Breast epithelium (tissue), 4 donors: ENCODE measurements around the gene GRIK3. TPM values are rescaled to one million over a fixed set of nuclear protein-coding genes. Genes with fewer than 3 reads are reported as not detected.

Experiments used
- DNase-seq, 2 donors: peaks; one replicate each; pipeline ENCODE4 v3.0.0-alpha.2; 2019; ENCODE audit warnings: low spot score in 2 of 2
- H3K27ac ChIP-seq, 2 donors: fragments of 200-600 bp; sonication (generic) in 1 of 2; one replicate each; pipeline ENCODE4 v1.5.1; 2016 to 2019; ENCODE audit warnings: mild to moderate bottlenecking in 1 of 2
- H3K27me3 ChIP-seq, 2 donors: fragments of 200-600 bp; sonication (generic) in 1 of 2; one replicate each; pipeline versions ENCODE4 v1.5.1 to v1.6.0; 2017 to 2019; ENCODE audit warnings: control low read depth in 1 of 2, mild to moderate bottlenecking in 1 of 2
- H3K36me3 ChIP-seq: fragments of 200-600 bp; one replicate; pipeline ENCODE4 v1.5.1; 2019
- H3K4me1 ChIP-seq, 2 donors: fragments of 200-600 bp; sonication (generic); one replicate each; pipeline ENCODE4 v1.5.1; 2016 to 2019; ENCODE audit warnings: control low read depth in 1 of 2
- H3K4me3 ChIP-seq, 3 donors: fragments of 200-600 bp; sonication (generic); 1 replicate in 2 of 3; 2 replicates in 1 of 3; pipeline ENCODE4 v1.5.1; 2016 to 2019; ENCODE audit warnings: mild to moderate bottlenecking in 3 of 3, moderate library complexity in 2 of 3
- H3K9me3 ChIP-seq, 2 donors: fragments of 200-600 bp; sonication (generic) in 1 of 2; one replicate each; pipeline ENCODE4 v1.5.1; 2016 to 2019; ENCODE audit warnings: control low read depth in 1 of 2
- CTCF ChIP-seq, 3 donors: fragments of 450-650 bp; IDR thresholded peaks; one replicate each; pipeline ENCODE4 v1.5.1; 2016 to 2017; ENCODE audit warnings: antibody characterized with exemption in 3 of 3, mild to moderate bottlenecking in 3 of 3, moderate library complexity in 3 of 3
- POLR2A ChIP-seq: fragments of 450-650 bp; IDR thresholded peaks from one replicate; pipeline ENCODE4 v1.6.1; 2016; ENCODE audit warnings: antibody characterized with exemption, mild to moderate bottlenecking, moderate library complexity
- POLR2AphosphoS5 ChIP-seq, 3 donors: sonication (generic); formaldehyde crosslinking; IDR thresholded peaks; one replicate each; pipeline ENCODE4 v1.6.1; 2017; ENCODE audit warnings: antibody characterized with exemption in 3 of 3
- intact Hi-C: fragments of 100-400 bp; cut with DNase I; formaldehyde crosslinking; loops from one replicate; pipeline ENCODE4 v1.15.1; 2023; ENCODE audit warnings: low total_unique reads
- total RNA-seq, 3 donors: library from RNA; depleted of rRNA; stranded (reverse); fragments of >200 nt; gene quantifications; one replicate each; pipeline ENCODE4 v1.1.0, GENCODE V29; 2016

Gene GRIK3
- total RNA-seq, 3 donors from 2014 or later = under 0.01 to 10.0 (median 4.6) TPM

- H3K4me1 ChIP-seq = no peaks in the 10 kb centered on the region
- no peak overlapping the region for H3K27ac ChIP-seq
- DNase-seq = no peak
- peaks cover 0 to 12% of the 10 kb centered on the region in 2 donors for H3K27me3 ChIP-seq
- TF ChIP-seq CTCF (IDR thresholded peaks at IDR 0.05) (no peak), POLR2A (no peak), POLR2AphosphoS5 (IDR thresholded peaks at IDR 0.05) (no peak)
- intact Hi-C loops = no loop called here
- no peaks in the 10 kb centered on the region for H3K36me3 ChIP-seq
- H3K4me3 ChIP-seq = no peak overlapping the region
- H3K9me3 ChIP-seq = no peaks in the 10 kb centered on the region
These were observed 13.2 kb upstream of the GRIK3 start for GRCh38 chr1:37047542-37047941.

GRCh38 chr1:37043101-37043500 lies 8.8 kb upstream of the GRIK3 start:
- TF ChIP-seq POLR2AphosphoS5 (IDR thresholded peaks at IDR 0.05) (no peak), POLR2A (no peak), CTCF (IDR thresholded peaks at IDR 0.05) (no peak)
- H3K4me3 ChIP-seq = no peak overlapping the region
- peaks cover 0 to 21% of the 10 kb centered on the region in 2 donors for H3K27me3 ChIP-seq
- DNase-seq = no peak
- H3K4me1 ChIP-seq = no peaks in the 10 kb centered on the region
- no peaks in the 10 kb centered on the region for H3K36me3 ChIP-seq
- intact Hi-C loops = loop anchor here (2.0 kb wide), 1 partner anchor 250 kb away; no protein-coding TSS in a partner anchor
- H3K9me3 ChIP-seq = no peaks in the 10 kb centered on the region
- H3K27ac ChIP-seq = no peak overlapping the region

- TF ChIP-seq CTCF (IDR thresholded peaks at IDR 0.05) (no peak), POLR2AphosphoS5 (IDR thresholded peaks at IDR 0.05) (no peak), POLR2A (no peak)
- Histone ChIP-seq H3K9me3 (no peaks in the 10 kb centered on the region), H3K27me3 (peaks cover 0 to 22% of the 10 kb centered on the region in 2 donors), H3K27ac (no peak overlapping the region), H3K4me3 (no peak overlapping the region), H3K36me3 (no peaks in the 10 kb centered on the region), H3K4me1 (no peaks in the 10 kb centered on the region)
- no peak for DNase-seq
- intact Hi-C loops = loop anchor here (2.0 kb wide), 1 partner anchor 250 kb away; no protein-coding TSS in a partner anchor
These were observed 8.2 kb upstream of the GRIK3 start for GRCh38 chr1:37042506-37042905.

GRCh38 chr1:37041483-37041882 lies 7.2 kb upstream of the GRIK3 start:
- Histone ChIP-seq H3K4me3 (no peak overlapping the region), H3K9me3 (no peaks in the 10 kb centered on the region), H3K4me1 (no peaks in the 10 kb centered on the region), H3K27me3 (peaks cover 0 to 15% of the 10 kb centered on the region in 2 donors), H3K36me3 (no peaks in the 10 kb centered on the region), H3K27ac (no peak overlapping the region)
- intact Hi-C loops = no loop called here
- DNase-seq = no peak
- no peak for TF ChIP-seq POLR2A
- TF ChIP-seq POLR2AphosphoS5 (IDR thresholded peaks at IDR 0.05) = no peak
- no peak for TF ChIP-seq CTCF (IDR thresholded peaks at IDR 0.05)

- Histone ChIP-seq H3K36me3 (no peaks in the 10 kb centered on the region), H3K27me3 (peaks cover 0 to 18% of the 10 kb centered on the region in 2 donors), H3K9me3 (no peaks in the 10 kb centered on the region), H3K4me3 (no peak overlapping the region), H3K27ac (peak overlapping the region in 1 of 2 donors; percentile 25), H3K4me1 (no peaks in the 10 kb centered on the region)
- intact Hi-C loops = no loop called here
- peak in 1 of 2 donors; percentile 47 for DNase-seq
- peak in 1 of 3 donors; percentile 22 for TF ChIP-seq CTCF (IDR thresholded peaks at IDR 0.05)
- no peak for TF ChIP-seq POLR2AphosphoS5 (IDR thresholded peaks at IDR 0.05)
These were observed 6.5 kb upstream of the GRIK3 start for GRCh38 chr1:37040773-37041172.
